NCI-H526 (cell line): ENCODE data around the gene PERM1.
A peak's percentile ranks its signal among the peaks of the same experiment; 100 is the strongest.
"Not testable (repeated sequence)": the region's sequence is repeated elsewhere in the genome, so short reads cannot be mapped to it uniquely, and the experiment has no call there.

ENCODE experiments used
- DNase-seq, 2 experiments: peaks; one replicate each; lab custom pipeline; 2025; lab: John Stamatoyannopoulos, UW

Gene PERM1

DNA sequence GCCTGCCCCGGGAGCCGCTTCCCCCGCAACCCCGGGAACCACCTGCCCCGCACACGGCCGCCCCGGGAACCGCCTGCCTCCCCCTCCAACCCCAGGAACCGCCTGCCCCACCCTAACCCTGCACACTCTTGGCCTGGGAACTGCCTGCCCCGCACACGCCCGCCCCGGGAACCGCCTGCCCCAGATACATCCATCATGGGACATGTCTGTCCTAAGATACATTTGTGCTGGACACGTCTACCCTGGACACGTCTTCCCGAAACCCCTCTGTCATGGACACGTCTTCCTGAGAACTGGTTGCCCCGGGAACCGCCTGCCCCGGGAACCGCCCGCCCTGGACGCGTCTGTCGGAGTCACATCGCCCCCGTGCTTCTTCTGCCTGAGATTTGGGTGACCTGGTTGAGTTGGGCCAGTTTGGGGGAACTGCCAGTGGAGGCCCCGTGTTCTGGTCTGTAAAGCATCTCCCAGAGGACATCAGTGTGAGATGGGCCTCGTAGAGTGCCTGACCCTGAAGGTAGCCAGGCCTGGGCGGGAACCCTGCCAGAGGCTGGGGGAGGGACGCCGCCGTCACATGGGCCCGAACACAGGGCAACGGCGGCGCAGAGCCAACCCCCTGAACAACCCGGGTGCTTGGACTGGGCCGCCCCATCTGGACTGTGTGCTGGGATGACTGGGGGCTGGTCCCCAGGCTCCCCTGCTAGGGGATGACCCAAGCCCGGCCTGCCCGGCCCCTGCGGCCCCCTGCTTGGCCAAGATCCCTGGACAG is 3.6 kb downstream of the PERM1 start:
- DNase-seq, result no peak

DNA sequence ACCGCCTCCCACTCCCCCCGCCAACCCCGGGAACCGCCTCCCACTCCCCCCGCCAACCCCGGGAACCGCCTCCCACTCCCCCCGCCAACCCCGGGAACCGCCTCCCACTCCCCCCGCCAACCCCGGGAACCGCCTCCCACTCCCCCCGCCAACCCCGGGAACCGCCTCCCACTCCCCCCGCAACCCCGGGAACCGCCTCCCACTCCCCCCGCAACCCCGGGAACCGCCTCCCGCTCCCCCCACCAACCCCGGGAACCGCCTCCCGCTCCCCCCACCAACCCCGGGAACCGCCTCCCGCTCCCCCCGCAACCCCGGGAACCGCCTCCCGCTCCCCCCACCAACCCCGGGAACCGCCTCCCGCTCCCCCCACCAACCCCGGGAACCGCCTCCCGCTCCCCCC is 5.1 kb downstream of the PERM1 start:
- DNase-seq, result not testable (repeated sequence)

DNA sequence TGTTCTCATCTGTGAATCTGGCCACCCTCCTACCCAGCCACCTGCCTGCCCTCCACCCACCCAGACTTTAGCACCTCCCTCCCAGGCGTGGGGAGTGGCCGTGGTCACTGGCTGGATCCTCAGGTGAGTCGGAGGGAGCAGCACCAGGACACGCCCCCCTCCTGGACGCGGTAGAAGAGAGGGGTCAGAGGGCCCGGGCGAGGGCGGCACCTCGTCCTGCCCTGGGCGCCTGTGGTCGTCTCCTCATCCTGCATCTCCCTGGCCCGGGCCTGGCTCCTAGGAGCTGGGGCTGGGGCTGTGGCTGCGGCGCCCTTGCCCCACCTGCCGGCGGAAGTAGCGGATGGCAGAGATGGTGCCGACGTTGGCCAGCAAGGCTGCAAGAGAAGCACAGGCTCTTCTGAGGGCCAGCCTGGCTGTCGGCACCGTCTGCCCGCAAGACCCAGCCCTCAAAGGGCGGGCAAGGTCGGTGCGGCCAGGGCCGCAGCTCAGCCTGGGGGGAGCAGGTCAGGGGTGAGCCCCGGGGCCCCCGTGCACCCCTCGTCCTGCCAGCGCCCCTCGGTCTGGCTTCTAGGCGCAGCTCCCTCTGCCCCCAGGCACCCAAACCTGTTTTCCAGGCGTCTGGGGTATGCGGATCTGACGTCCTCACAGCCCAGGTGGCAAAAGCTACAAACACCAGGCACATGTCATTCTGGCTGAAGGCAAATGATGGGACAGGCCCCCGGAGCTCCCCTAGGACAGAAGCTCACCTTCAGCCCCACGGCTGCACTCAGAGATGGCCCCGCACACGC is 5.8 kb downstream of the PERM1 start:
- DNase-seq, result peak; percentile 52 to 86

DNA sequence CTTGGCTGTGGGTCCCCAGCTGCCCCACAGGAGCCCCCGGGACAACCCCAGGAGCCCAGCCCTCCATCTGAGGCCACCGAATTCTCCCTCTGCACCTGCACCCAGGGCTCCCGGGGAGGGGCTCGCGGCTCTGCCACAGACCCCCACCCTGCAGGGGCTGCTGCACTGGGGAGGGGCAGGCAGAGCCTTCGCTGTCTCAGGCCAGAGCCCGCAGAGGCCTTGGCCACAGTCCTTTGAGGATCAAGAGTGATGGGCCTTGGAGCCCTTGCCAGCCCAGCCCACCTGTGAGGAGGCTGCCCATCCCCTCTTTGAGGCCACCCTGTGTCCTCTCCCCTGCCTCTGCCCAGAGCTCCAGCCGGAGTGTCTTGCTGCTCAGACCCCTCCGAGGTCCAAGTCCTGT is 6.5 kb downstream of the PERM1 start:
- no peak for DNase-seq

DNA sequence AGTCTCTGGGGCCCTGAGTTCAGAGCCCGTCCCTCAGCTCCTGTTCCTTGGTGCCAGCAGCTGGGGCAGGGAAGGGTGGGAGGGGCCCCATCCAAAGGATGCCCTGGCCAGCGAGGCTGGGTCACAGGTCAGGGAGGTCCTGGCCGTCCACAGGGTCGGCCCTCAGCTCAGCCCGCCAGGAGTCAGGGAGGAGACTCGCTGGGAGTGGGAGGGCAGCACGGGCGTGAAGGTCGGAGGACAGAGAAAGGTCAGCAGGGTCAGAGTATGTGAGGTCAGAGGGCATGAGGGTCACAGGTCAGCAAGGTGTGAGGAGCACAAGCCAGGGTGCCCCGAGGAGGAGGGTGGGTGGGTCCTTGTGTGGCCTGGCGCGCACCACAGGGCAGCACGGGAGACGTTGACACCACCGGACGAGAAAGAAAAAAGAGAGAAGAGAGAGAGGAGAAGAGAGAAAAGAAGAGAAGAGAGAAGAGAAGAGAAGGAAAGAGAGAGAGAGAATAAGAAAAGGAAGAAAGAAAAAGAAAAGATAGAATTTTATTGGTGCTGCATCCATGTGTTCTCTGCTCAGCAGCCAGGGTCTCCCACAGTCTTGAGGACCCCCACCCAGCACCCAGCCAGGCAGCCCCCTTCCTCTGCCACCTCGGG is 7.1 kb downstream of the PERM1 start:
- DNase-seq, result no peak

DNA sequence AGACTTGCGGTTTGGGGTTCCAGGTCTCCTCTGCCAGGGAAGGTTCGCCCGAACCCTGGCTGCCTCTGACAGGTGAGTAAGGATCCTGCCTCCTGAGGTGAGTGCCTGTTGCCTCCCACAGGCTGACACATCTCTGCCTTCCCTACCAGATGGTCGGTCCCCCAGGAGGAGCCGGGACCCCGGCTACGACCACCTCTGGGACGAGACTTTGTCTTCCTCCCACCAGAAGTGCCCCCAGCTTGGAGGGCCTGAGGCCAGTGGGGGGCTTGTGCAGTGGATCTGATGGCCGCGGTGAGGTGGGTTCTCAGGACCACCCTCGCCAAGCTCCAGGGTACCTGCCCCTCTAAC is 7.6 kb downstream of the PERM1 start:
- no peak for DNase-seq

DNA sequence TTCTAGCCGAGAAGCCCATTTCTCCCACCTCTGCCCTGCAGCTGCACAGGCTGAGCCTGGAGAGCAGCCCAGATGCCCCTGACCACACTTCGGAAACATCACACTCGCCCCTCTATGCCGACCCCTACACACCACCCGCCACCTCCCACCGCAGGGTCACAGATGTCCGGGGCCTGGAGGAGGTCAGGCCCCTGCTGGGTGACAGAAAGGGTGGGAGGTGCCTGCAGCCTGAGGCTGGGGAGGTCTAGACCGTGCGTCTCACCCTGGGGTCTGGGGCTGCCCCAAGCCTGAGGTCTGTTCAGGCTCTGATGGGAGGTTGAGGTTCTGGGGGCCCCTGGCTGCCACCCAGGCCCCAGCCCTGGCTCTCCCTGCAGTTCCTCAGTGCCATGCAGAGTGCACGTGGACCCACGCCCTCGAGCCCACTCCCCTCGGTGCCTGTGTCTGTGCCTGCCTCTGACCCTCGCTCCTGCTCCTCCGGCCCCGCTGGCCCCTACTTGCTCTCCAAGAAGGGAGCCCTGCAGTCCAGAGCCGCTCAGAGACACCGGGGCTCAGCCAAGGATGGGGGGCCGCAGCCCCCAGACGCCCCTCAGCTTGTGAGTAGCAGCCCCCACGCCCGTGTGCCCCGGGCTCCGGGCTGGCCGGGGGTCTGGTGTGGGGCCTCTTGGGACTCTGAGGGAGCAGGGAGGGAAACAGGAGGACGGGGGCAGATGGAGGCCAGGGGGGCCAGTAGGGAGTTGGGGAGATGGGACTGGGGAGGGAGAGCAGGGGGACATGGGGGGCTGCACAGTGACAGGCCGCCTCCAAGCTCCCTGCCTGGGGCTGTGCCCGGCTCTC is 8.2 kb downstream of the PERM1 start:
- no peak for DNase-seq

DNA sequence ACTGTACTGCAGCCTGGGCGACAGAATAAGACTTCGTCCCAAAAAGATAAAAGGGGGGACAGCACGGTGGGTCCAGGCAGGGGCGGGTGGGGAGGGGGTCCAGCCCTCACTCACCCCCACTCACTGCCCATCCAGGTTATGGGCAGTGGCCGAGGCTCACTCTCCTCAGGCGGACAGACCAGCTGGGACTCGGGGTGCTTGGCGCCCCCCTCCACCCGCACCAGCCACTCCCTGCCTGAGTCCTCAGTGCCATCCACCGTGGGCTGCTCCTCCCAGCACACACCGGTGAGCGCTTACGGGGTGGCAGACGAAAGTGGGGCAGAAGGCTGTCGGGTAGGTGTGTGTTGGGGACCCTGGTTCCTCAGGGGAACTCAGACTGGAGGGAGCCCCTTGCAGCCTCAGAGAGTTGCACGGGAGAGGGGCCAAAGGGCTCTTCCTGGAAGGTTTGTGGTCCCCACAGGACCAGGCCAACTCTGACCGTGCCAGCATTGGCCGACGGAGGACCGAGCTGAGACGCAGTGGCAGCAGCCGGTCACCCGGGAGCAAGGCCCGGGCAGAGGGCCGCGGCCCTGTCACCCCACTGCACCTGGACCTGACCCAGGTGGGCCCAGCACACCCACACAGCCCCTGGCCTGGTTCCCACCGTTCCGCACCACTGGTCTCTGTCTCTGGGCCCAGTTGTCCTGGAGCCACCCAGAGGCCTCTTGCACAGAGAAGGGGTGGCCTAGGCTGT is 9.0 kb downstream of the PERM1 start:
- DNase-seq, result no peak

DNA sequence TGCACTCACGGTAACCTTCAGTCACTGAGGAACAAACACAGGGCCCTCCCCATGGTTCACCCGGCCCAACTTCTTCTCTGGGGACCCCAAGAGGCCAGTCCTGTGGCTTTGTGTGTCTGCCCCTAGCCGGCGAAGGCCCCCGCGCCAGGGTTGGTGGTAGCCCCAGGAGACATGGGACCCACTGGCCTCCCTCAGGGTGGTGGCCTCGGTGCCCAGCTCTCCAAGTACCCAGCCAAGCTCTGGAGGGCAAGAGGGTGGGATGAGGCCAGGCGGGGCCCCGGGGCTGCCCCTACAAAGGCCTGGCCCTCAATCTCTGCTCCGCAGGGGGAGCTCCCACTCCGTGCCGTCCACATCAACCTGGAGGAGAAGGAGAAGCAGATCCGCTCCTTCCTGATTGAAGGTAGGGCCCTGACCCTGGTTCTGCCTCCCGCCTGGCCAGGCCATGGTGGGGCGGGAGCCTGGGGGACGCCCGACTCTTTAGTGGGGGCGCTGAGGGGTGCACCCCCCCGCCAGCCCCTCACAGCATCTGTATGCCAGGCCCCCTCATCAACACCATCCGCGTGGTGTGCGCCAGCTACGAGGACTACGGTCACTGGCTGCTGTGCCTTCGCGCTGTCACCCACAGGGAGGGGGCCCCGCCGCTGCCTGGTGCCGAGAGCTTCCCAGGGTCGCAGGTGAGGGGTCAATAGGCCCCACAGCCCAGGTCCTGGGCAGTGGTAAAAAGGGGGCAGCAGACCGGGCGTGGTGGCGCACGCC is 10.0 kb downstream of the PERM1 start:
- DNase-seq, result no peak

DNA sequence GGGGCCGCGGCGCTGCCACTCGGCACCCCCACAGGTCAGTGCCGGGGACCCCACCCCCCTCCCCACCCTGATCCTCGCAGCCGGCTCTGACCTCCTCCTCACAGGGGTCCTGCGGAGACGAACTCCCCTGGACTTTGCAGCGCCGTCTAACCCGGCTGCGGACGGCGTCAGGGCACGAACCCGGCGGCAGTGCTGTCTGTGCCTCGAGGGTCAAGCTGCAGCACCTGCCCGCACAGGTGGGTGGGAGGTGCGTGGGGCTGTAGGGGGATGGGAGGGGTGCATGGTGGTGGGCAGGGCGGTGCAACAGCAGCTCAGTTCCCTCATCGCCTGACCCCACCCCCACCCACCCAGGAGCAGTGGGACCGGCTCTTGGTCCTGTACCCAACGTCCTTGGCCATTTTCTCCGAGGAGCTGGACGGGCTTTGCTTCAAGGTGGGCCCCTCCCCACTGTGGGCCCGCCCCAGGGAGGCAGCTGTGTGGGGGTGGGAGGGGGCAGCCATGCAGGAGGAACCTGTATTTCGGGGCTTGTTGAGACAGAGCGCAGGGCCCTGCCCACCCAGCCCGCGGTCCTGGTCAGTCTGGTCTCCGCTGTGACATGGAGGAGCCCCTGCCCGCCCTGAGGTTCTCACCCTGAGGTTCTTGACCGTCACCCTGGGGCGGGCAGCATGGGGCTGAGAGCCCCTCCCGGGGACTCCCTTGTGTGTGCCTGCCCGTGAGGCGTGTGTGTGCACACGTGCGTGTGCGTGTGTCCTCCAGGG is 10.7 kb downstream of the PERM1 start:
- DNase-seq, result no peak

DNA sequence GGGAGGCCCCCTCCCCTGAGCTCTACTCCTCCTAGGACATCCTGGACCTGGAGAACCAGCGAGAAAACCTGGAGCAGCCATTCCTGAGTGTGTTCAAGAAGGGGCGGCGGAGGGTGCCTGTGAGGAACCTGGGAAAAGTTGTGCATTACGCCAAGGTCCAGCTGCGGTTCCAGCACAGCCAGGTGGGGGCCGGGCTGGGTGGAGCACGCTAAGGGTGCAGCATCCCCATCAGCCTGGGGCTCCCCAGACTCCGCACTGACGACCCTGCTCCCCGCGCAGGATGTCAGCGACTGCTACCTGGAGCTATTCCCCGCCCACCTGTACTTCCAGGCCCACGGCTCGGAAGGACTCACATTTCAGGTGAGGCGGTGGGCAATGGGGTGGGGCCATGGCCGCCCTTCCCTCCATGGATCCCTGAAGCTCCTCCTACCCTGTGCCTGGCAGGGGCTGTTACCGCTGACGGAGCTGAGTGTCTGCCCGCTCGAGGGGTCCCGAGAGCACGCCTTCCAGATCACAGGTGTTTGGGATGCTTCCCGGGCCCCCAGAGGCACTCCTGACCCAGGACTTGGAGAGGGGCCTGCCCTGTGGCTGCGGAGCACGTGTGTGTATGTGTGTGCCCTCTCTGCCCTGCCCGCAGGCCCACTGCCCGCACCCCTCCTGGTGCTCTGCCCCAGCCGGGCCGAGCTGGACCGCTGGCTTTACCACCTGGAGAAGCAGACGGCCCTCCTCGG is 11.5 kb downstream of the PERM1 start:
- DNase-seq, result no peak

DNA sequence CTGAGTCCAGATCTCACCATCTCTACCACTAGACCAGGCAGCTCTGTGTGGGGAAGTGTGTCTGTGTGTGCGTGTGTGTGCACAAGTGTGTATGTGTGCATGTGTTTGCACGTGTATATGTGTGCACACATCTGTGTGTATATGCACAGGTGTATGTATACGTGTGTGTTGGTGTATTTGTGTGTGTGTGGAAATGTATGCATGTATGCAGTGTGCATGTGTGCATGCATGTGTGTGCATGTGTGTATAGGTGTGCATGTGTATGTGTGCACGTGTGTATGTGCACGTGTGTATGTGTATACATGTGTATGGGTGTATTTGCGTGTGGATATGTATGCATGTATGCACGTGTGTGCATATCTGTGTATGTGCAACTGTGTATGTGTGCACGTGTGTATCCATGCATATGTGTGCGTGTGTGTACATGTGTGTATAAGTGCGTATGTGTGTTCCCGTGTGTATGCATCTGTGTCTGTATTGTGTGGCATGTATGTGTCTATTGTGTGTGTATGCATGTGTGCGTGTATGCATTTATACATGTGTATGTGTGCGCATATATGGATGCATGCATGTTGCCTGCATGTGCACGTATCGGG is 12.5 kb downstream of the PERM1 start:
- DNase-seq, result no peak

DNA sequence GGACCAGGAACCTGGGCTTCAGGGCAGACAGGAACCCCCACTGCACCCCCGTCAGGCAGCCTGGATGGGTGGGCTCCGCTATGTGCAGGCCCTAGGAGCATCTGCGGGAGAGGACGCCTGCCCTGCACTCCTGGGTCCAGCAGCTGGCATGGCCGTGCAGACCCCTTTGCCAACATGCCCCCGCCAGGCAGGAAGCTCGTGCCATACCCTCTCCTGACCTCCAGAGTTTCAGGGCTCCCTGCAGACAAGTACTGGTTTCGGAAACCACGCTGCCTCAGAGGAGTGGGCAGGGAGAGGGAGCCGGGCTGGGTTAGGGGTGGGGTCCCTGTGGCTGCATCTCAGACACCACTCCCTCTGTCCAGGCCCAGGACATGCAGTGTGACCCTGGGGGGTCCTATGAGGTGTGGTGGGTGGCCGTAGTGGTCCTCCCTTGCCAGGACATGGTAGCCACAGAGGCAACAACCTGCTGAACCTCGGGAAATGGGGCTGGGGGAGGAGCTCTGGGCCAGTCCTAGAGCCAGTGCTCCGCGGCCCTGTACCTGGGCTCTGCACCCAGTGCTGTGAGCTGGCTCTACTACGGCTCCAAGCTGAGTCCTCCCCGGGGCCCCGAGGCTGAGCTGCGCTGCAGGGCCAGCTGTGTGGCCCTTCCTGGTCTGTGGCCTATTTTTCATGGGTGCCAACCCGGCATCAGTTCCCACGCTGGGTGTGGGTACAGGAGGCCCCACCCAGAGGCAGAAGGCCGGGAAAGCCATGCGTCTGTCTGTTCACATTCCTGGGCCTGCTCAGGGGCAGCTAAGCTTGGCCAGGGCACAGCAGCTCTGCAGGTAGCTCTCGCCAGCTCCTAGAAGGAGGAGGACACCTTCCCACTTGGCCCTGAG is 14.2 kb downstream of the PERM1 start:
- DNase-seq, result no peak

DNA sequence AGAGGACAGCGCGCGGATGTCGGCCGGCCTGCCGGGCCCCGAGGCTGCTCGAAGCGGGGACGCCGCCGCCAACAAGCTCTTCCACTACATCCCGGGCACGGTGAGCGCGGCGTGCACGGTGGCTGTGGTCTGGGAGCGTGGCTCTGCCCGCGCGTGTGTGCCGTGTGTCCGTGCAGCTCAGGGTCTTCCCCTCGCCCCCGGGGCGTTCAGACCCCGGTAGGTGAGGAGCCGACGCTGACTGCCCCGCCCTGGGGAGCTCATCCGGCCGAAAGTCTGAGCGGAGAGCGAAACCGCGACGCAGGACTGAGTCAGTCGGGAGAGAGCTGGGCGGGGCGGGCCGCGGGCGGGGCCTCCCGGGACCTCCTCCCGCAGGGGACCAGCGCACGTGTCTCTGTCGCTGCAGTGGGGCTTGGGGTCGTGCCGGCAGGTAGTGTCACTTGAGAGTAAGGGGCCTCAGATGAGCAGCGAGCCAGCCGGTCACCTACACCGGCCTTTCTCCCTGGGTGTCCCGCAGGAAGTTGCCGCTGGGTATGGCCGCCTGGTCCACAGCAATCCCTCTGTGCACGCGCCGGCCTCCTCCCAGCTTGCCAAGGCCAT is 15.1 kb downstream of the PERM1 start:
- peak in 1 of 2 experiments; percentile 62 for DNase-seq

DNA sequence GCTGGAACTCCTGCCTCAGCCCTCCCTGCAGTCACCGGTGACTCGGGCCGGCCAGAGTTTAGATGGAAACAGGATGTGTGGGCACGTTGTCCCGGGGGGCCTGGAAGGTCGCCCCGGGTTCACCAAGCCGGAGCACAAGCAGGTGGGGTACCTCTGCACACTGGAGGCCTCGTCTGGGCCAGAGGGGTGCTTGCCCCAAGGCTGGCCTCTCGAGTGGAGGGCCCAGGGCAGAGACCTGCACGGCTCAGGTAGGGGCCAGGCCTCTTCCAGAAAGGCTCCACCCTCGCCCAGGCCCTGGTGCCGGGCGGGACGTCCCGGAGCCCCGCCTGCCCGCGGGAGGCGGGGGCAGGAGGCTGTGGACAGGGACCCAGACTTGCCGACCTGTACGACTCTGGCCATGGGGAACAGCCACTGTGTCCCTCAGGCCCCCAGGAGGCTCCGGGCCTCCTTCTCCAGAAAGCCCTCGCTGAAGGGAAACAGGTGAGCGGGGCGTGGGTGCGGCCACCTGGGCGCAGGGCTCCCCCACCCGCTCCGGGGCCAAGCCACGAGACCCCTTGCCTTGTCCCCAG is 15.7 kb downstream of the PERM1 start, which contains the start of gene PLEKHN1:
Gene PLEKHN1, plus strand, starts transcription at position 348 of the 569 bp plus-strand sequence. Its CDS starts 50 bp downstream, at position 398.
- no peak for DNase-seq

DNA sequence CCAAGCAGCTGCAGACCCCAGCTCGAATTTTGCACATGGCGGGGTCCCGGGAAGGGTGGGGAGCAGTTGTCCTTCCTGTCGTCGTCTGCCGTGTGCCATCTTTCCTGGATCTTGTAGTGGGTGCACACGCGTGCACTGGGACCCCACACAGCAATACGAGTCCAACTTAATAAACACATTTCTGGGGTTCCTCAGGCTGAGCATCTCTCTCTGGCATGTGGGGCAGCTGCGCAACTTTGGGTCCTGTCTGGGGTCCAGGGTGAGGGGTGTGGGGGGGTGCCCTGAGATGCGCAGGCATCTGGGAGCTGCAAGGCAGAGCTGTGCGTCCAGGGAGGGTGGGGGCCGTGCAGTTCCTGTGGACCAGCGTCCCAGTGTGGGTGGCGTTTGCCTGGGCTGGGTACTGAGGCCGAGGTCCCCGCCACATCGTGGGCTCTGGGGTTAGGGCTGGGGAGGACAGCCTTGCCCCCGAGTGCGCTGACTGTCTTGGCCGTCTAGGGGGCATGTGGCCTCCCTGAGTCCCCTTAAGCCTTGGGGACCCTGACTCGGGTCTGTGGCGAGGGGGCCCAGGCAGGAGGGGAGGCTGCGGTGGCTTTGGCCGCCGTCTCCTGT is 16.3 kb downstream of the PERM1 start:
- no peak for DNase-seq
